GM12801 (cell line): ENCODE measurements around the gene AVEN.

ENCODE experiments used
- CTCF ChIP-seq: IDR thresholded peaks from one replicate; pipeline ENCODE4 v1.5.1; 2011; ENCODE audit warnings: control low read depth; ENCODE audit not compliant: insufficient read length; ENCODE audit errors: extremely low read depth

The AVEN gene

GRCh38 chr15:33859992-33860545 is 178.9 kb downstream of the AVEN start:
- TF ChIP-seq CTCF, result no peak

GRCh38 chr15:33858836-33859235 is 180.2 kb downstream of the AVEN start:
- TF ChIP-seq CTCF, result no peak

- TF ChIP-seq CTCF, result no peak
Measured at GRCh38 chr15:33857726-33858125, 181.3 kb downstream of the AVEN start.

GRCh38 chr15:33852570-33852969 is 186.4 kb downstream of the AVEN start:
- TF ChIP-seq CTCF, result no peak

- TF ChIP-seq CTCF, result no peak
Measured at GRCh38 chr15:33852094-33852493, 186.9 kb downstream of the AVEN start.

GRCh38 chr15:33851079-33851478 is 187.9 kb downstream of the AVEN start:
- TF ChIP-seq CTCF, result no peak

GRCh38 chr15:33848011-33848410 is 191.0 kb downstream of the AVEN start:
- no peak for TF ChIP-seq CTCF

- TF ChIP-seq CTCF, result no peak
Measured at GRCh38 chr15:33846862-33847261, 192.1 kb downstream of the AVEN start.
